PC-3 (cell line): ENCODE measurements around the gene CHST8.

ENCODE experiments used
- EZH2 ChIP-seq: fragments of 300-600 bp; sonication (generic); IDR thresholded peaks from one replicate; pipeline ENCODE4 v1.6.1; 2017; ENCODE audit warnings: antibody characterized with exemption, mild to moderate bottlenecking, low read length; ENCODE audit not compliant: unreplicated experiment
- TF ChIP-seq, protein P1 (sequence below): fragments of 300-600 bp; sonication (generic); conservative IDR thresholded peaks from 2 replicates; pipeline ENCODE4 v1.5.1; 2017; ENCODE audit warnings: antibody characterized with exemption, low read depth, mild to moderate bottlenecking, low read length

- TF ChIP-seq, protein P1, sequence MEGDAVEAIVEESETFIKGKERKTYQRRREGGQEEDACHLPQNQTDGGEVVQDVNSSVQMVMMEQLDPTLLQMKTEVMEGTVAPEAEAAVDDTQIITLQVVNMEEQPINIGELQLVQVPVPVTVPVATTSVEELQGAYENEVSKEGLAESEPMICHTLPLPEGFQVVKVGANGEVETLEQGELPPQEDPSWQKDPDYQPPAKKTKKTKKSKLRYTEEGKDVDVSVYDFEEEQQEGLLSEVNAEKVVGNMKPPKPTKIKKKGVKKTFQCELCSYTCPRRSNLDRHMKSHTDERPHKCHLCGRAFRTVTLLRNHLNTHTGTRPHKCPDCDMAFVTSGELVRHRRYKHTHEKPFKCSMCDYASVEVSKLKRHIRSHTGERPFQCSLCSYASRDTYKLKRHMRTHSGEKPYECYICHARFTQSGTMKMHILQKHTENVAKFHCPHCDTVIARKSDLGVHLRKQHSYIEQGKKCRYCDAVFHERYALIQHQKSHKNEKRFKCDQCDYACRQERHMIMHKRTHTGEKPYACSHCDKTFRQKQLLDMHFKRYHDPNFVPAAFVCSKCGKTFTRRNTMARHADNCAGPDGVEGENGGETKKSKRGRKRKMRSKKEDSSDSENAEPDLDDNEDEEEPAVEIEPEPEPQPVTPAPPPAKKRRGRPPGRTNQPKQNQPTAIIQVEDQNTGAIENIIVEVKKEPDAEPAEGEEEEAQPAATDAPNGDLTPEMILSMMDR, result no peak
- no peak for TF ChIP-seq EZH2
Observed at GRCh38 chr19:33763633-33764371, 142.0 kb downstream of the CHST8 start.
